Skeletal muscle tissue (tissue), 4 donors: ENCODE results near the gene SRP19. TPM values are rescaled to one million over a fixed set of nuclear protein-coding genes. Genes with fewer than 3 reads are reported as not detected.

Source experiments
- H3K27ac ChIP-seq: one replicate; pipeline ENCODE4 v1.7.0; 2013; ENCODE audit warnings: mild to moderate bottlenecking, low read depth, low read length, inconsistent platforms
- H3K27me3 ChIP-seq, 3 donors: one replicate each; pipeline ENCODE4 v1.7.0; 2013; ENCODE audit warnings: low read length in 3 of 3; ENCODE audit not compliant: control insufficient read depth in 3 of 3, insufficient read depth in 3 of 3
- H3K36me3 ChIP-seq, 3 donors: one replicate each; pipeline ENCODE4 v1.7.0; 2013; ENCODE audit warnings: low read length in 3 of 3; ENCODE audit not compliant: control insufficient read depth in 3 of 3, insufficient read depth in 3 of 3
- H3K4me1 ChIP-seq, 3 donors: one replicate each; pipeline ENCODE4 v1.7.0; 2013; ENCODE audit warnings: low read length in 3 of 3, mild to moderate bottlenecking in 3 of 3; ENCODE audit not compliant: control insufficient read depth in 3 of 3, insufficient read depth in 3 of 3
- H3K4me3 ChIP-seq, 3 donors: one replicate each; pipeline ENCODE4 v1.7.0; 2013; ENCODE audit warnings: low read length in 3 of 3
- H3K9ac ChIP-seq, 3 donors: one replicate each; pipeline ENCODE4 v1.7.0; 2013; ENCODE audit warnings: low read length in 3 of 3, mild to moderate bottlenecking in 3 of 3, moderate library complexity in 2 of 3, low read depth in 1 of 3
- H3K9me3 ChIP-seq, 3 donors: one replicate each; pipeline ENCODE4 v1.7.0; 2013; ENCODE audit warnings: low read length in 3 of 3; ENCODE audit not compliant: control insufficient read depth in 3 of 3
- total RNA-seq: library from RNA; depleted of rRNA; stranded (reverse); fragments of >200 nt; gene quantifications from one replicate; pipeline ENCODE4 v1.2.3, GENCODE V29; 2014
- donor health status: Osteomylitis.

The SRP19 gene
- total RNA-seq, 1 donor from 2014 or later, result 13.6 TPM

GRCh38 chr5:112910529-112910928 is 49.4 kb downstream of the SRP19 start:
- H3K4me3 ChIP-seq, result no peak overlapping the region
- H3K9ac ChIP-seq, result no peak overlapping the region
- H3K27me3 ChIP-seq, result no peaks in the 10 kb centered on the region
- peaks cover 2 to 13% (median 11%) of the 10 kb centered on the region in 3 donors for H3K36me3 ChIP-seq
- peaks cover 14 to 19% (median 15%) of the 10 kb centered on the region in 3 donors for H3K4me1 ChIP-seq
- H3K9me3 ChIP-seq, result no peaks in the 10 kb centered on the region
- no peak overlapping the region for H3K27ac ChIP-seq

- Histone ChIP-seq H3K4me3 (no peak overlapping the region), H3K27ac (no peak overlapping the region), H3K9ac (no peak overlapping the region), H3K4me1 (peaks cover 12 to 29% (median 19%) of the 10 kb centered on the region in 3 donors), H3K9me3 (no peaks in the 10 kb centered on the region), H3K36me3 (peaks cover 12 to 43% (median 27%) of the 10 kb centered on the region in 3 donors), H3K27me3 (no peaks in the 10 kb centered on the region)
These were observed 53.5 kb downstream of the SRP19 start for GRCh38 chr5:112914584-112914983.

DNA sequence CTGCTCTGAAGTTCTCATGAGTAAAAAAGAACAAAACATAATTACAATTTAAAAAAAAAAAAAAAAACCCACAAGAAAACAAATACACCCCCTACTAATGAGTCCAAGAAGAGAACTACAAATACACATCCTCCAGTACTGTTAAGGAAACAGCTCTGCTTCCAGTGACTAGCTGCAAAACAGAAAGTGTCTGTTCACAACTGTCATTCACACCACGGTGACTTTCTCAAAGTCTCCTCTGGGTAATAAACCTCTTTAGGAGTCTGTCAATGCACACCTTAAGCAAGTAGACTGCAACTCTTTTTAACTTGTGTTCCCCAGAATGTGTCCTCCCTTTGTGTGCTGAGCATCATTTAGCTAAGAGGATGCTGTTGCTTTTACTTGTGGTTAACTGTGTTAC is 54.7 kb downstream of the SRP19 start:
- Histone ChIP-seq H3K9ac (no peak overlapping the region), H3K4me3 (no peak overlapping the region), H3K4me1 (peaks cover 18 to 40% (median 28%) of the 10 kb centered on the region in 3 donors), H3K27ac (no peak overlapping the region), H3K9me3 (no peaks in the 10 kb centered on the region), H3K36me3 (peaks cover 10 to 41% (median 22%) of the 10 kb centered on the region in 3 donors), H3K27me3 (no peaks in the 10 kb centered on the region)

- no peaks in the 10 kb centered on the region for H3K9me3 ChIP-seq
- no peak overlapping the region for H3K4me3 ChIP-seq
- peaks cover 21 to 44% (median 32%) of the 10 kb centered on the region in 3 donors for H3K4me1 ChIP-seq
- H3K27me3 ChIP-seq, result no peaks in the 10 kb centered on the region
- no peak overlapping the region for H3K9ac ChIP-seq
- H3K27ac ChIP-seq, result no peak overlapping the region
- H3K36me3 ChIP-seq, result peaks cover 13 to 41% (median 22%) of the 10 kb centered on the region in 3 donors
These were observed 56.4 kb downstream of the SRP19 start for GRCh38 chr5:112917453-112917995.

DNA sequence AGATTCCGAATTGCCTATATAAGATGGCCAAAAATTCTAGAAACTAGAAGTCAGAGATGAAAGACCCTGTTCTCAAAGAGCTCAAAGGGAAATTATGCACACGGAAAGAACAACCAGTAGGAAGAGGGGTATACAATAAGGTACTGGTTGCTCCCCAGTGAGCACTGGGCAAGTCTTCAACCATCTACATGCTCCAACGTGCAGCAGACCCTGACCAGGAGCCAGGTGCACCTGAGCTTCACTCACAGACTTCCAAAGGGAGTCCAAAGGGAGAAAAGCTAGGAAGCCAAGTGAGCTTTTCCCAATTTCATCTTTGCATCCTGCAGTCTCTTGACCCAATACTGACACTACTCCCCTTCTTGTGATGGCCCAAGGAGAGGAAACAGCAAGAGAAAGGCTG is 57.0 kb downstream of the SRP19 start:
- Histone ChIP-seq H3K27me3 (no peaks in the 10 kb centered on the region), H3K9ac (no peak overlapping the region), H3K27ac (no peak overlapping the region), H3K36me3 (peaks cover 13 to 41% (median 22%) of the 10 kb centered on the region in 3 donors), H3K4me1 (peaks cover 26 to 49% (median 38%) of the 10 kb centered on the region in 3 donors), H3K4me3 (no peak overlapping the region), H3K9me3 (no peaks in the 10 kb centered on the region)

DNA sequence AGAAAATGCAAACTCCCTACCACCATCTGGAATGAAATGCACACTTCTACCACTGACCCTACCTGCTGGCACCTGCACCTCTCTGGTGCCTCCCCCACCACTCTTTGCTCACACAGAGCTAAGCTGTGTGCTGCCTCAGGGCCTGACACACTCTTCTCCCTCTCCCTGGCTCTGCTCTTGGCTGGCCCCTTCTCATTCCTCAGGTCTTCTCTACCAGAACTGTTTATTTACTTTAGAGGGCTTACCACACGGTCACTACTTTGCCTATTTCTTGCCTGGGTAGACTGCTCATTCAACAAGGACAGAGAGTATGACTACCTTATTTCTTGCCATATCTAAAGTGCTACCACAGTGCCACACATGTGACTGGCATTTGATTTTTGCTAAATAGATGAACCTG is 57.6 kb downstream of the SRP19 start:
- peaks cover 13 to 39% (median 22%) of the 10 kb centered on the region in 3 donors for H3K36me3 ChIP-seq
- no peak overlapping the region for H3K4me3 ChIP-seq
- peaks cover 26 to 49% (median 38%) of the 10 kb centered on the region in 3 donors for H3K4me1 ChIP-seq
- no peak overlapping the region for H3K27ac ChIP-seq
- no peak overlapping the region for H3K9ac ChIP-seq
- H3K27me3 ChIP-seq, result no peaks in the 10 kb centered on the region
- H3K9me3 ChIP-seq, result no peaks in the 10 kb centered on the region

Other genes with a start within 250 kb of the SRP19 start
- 41.8 TPM for gene APC, start 123.4 kb upstream of the SRP19 start, total RNA-seq
- gene REEP5, start 60.9 kb downstream of the SRP19 start, total RNA-seq, result 26.1 TPM
- 48.5 TPM for gene DCP2, start 115.5 kb downstream of the SRP19 start, total RNA-seq